NB4 (cell line): ENCODE data around the gene KLF7.

Source experiments
- POLR2A ChIP-seq: IDR thresholded peaks from 2 replicates; pipeline ENCODE4 v1.6.1; 2011; ENCODE audit warnings: mild to moderate bottlenecking; ENCODE audit not compliant: insufficient read length; ENCODE audit errors: extremely low read depth
- TF ChIP-seq, protein P1 (sequence below): IDR thresholded peaks from one replicate; pipeline ENCODE4 v1.5.1; 2012; ENCODE audit warnings: low read depth, low read length

DNA sequence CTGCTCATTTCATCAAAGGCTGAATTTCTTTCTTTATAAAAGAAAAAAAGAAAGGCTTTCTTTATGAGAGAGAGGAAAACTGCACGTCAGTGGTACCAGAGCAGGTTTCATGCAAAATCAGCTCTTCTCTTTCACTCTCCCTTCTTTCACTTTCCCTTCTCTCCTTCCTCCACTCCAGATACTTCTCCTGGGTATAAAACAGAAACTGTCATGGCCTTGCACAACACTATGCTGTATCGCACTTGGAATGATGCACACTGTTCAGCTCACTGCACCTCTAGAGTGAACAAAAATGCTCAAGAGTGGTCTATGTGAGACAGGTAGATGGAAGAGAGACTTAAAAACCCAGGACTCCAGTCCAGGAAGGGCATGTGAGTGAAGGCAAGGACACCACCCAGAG lies 73.8 kb downstream of the KLF7 start:
- TF ChIP-seq, protein P1, sequence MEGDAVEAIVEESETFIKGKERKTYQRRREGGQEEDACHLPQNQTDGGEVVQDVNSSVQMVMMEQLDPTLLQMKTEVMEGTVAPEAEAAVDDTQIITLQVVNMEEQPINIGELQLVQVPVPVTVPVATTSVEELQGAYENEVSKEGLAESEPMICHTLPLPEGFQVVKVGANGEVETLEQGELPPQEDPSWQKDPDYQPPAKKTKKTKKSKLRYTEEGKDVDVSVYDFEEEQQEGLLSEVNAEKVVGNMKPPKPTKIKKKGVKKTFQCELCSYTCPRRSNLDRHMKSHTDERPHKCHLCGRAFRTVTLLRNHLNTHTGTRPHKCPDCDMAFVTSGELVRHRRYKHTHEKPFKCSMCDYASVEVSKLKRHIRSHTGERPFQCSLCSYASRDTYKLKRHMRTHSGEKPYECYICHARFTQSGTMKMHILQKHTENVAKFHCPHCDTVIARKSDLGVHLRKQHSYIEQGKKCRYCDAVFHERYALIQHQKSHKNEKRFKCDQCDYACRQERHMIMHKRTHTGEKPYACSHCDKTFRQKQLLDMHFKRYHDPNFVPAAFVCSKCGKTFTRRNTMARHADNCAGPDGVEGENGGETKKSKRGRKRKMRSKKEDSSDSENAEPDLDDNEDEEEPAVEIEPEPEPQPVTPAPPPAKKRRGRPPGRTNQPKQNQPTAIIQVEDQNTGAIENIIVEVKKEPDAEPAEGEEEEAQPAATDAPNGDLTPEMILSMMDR: no peak
- TF ChIP-seq POLR2A: no peak
